GM13977 (cell line): ENCODE measurements around the gene GALNT18.

Experiments used
- DNase-seq: peaks from one replicate; pipeline ENCODE4 v3.0.0; 2012; ENCODE audit warnings: low spot score
- in situ Hi-C: fragments of 300-500 bp; cut with MboI; formaldehyde crosslinking; loops from one replicate; pipeline ENCODE4 v1.12.0; 2022; ENCODE audit warnings: low sequenced_read_pairs, low pct_unique_long_range_greater_than_20kb, mixed read lengths, inconsistent platforms; ENCODE audit not compliant: unreplicated experiment
- TF ChIP-seq, protein P1 (sequence below): IDR thresholded peaks from 2 replicates; pipeline ENCODE4 v1.5.1; 2012; ENCODE audit warnings: mild to moderate bottlenecking, control low read depth; ENCODE audit not compliant: insufficient read depth; ENCODE audit errors: extremely low read depth, missing control alignments

GALNT18 gene

DNA sequence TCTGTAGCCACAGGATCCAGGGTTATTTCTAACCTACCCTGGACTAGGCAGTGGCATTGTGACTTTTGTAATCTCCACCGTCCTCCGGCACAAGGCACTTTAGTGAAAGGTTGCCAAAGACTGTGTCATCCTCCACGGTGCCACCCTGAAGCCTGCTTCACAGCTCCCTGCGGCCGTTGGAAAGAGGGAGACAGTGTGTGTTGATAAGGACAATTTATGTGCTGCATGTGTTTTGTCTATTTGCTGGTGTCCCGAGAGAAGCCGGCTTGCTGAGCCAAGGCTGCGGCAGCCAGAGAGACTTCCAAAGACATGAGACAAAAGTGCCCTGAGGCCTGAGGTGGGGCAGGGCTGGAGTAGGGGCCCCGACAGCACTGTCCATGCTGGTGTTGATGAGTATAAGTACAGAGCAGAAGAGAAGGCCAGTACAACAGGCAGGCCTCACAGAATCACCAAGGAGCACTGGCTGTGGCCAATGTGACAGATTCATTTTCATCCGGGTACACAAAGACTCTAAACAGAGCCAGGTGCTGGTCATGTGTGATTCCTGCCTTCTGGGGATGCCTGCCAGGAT, 40.9 kb downstream of the GALNT18 start:
- in situ Hi-C loops, result no loop called here
- TF ChIP-seq, protein P1, sequence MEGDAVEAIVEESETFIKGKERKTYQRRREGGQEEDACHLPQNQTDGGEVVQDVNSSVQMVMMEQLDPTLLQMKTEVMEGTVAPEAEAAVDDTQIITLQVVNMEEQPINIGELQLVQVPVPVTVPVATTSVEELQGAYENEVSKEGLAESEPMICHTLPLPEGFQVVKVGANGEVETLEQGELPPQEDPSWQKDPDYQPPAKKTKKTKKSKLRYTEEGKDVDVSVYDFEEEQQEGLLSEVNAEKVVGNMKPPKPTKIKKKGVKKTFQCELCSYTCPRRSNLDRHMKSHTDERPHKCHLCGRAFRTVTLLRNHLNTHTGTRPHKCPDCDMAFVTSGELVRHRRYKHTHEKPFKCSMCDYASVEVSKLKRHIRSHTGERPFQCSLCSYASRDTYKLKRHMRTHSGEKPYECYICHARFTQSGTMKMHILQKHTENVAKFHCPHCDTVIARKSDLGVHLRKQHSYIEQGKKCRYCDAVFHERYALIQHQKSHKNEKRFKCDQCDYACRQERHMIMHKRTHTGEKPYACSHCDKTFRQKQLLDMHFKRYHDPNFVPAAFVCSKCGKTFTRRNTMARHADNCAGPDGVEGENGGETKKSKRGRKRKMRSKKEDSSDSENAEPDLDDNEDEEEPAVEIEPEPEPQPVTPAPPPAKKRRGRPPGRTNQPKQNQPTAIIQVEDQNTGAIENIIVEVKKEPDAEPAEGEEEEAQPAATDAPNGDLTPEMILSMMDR, result no peak
- DNase-seq, result no peak

DNA sequence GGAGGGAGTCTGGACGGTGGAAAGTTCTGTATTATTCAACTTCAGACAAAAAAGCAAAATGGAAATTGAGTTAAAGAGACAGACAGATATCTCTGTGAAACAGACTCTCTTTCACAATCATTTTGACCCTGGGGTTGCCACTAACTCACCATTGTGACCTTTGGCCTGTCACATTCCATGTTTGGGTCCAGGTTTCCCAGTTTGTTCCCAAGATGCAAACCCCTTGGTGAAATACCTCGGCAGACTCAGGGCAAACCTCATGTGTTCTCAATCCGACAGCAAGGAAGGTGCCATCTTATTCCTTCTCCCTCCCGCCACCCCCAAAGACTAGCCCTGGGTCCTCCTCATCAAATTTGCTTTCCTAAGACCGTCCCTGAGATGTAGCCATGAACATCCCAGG, 41.8 kb downstream of the GALNT18 start:
- in situ Hi-C loops, result no loop called here
- DNase-seq, result no peak
- TF ChIP-seq, protein P1, result no peak

DNA sequence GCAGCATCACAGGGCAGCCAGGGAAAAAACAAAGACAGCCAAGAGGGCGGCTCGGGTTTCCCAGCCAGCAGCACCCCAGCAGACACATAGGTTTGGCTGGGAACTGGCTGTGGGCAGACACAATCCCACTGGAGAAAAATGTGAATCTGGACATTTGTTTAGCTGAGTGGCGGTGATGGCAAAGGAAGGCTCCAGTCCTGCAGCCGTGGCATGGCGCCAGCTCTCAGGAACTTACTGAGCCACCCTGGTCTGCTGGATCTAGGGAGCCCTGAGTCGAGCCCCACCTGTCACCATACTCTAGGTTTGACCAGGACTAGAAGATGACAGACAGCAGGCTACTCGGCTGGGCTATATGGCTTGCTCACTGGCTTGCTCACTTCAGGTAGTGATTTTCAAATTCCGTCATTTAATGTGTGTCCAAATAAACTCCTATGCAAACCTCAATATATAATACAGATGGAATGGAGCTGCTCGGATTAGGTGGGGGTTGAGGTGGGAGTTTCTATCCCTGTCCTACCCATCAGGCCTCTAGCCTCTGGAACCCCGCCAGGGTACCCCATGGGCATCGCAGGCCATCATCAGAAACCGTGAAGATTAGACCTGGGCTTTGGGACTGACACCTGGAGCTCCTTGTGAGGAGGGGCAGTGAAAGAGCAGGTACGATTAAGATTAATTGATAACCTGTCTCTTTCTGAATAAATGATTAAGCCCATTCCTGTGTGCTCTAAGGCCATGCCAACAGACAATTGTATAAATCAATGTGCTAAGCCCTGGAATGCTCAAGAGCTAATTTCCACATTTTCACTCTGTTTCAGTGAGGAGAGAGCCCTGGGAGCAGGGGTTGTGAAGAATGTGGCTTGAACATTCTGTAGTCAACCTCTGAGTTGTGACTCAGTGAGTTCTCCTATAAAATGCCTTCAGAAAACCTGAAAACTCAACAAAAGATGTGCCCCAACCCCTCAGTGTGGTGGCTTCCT, 42.5 kb downstream of the GALNT18 start:
- in situ Hi-C loops, result no loop called here
- TF ChIP-seq, protein P1, result no peak
- no peak for DNase-seq

DNA sequence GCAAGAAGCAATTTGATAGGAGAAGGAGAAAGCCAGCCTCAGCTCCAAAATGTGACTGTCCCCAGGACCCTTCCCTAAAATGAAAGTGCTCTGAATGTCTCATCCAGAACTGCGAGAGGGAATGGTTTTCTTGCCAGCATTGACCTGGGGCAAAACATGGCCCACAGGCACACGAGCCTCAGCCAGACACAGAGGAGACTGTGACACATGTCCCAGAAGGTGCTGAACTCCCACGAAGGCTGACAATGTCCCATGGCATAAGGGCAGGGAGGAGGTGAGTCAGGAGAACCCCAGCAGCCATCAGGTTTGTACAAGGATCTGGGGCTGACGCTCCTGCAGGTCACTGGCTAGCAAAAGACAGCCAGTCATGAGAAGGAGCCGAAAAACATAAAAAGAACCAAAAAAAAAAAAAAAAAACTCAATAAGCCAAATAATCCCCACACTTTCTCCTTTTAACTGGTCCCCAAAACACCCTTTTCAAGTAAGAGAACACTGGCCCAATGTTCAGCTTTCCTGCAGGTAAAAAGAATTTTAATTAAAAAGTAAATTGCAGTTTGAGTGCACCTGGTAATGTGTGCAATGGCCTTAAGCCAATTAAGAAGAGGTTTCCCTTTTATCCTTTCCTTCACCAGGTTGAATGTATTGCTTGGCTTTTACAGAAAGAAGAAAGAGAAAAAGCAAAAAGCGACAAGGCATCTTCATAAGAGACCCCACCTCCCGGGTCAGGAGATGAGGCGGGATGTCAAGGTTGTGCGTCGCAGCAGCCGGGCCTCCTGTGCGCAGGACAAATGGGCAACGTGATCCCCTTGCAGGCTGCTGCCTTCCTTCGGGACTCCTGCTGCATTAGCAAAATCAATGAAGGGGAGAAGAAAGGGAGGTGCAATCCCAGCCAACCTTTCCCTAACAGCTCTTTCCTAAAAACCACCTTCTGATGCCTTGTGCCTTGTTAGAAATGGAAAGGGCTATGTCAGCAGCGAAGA, 43.6 kb downstream of the GALNT18 start:
- TF ChIP-seq, protein P1, result no peak
- in situ Hi-C loops, result no loop called here
- no peak for DNase-seq

DNA sequence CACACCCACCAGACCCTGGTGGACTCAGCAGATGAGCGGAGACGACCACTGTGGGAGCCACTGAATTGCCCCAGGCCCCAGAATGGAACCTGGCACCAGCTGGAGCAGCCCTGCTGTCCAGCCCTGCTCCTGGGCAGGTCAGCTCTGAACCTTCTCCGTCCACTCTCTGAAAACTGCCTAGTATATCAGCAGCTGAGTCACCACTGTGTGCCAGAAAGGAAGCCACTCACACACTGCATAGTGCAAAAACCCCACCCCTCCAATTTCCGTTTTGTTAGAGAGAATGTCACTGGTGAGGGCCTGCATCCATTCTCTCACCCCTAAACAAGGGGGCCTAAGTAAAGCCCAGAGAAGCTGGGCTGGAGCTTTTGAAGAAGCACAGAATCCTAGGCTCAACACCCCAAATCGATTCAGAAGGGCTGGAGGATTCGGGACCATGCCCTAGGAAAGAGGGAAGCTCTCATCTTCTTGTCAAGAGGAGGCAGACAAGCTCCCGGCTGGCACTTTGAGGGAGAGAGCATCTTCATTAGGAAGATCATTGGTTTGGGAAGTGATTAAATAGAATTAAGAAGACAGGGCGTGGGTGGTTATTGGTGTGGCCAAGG, 44.5 kb downstream of the GALNT18 start:
- no peak for DNase-seq
- in situ Hi-C loops, result no loop called here
- TF ChIP-seq, protein P1, result no peak
